HG03432 (cell line): ENCODE measurements around the gene GRAMD2B.
"Not testable (repeated sequence)": the region's sequence is repeated elsewhere in the genome, so short reads cannot be mapped to it uniquely, and the experiment has no call there.

Source experiments
- ATAC-seq: cut with Tn5 transposase; IDR thresholded peaks from one replicate; pipeline ENCODE4 v1.9.1; 2021; ENCODE audit warnings: mild to moderate bottlenecking, moderate library complexity; ENCODE audit not compliant: unreplicated experiment

The GRAMD2B gene

DNA sequence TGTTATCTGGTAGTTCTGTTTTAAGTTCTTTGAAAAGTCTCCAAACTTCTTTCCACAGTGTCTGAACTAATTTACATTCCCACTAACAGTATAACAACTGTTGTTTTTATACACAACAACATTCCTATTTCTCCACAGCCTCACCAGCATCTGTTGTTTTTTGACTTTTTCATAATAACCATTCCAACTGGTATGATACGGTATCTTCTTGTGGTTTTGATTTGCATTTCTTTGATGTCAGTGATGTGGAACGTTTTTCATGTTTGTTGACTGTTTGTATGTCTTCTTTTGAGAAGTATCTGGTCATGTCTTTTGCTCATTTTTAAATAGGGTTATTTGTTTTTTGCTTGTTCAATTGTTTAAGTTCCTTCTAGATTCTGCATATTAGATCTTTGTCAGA is 12.6 kb upstream of the GRAMD2B start:
- ATAC-seq = no peak

DNA sequence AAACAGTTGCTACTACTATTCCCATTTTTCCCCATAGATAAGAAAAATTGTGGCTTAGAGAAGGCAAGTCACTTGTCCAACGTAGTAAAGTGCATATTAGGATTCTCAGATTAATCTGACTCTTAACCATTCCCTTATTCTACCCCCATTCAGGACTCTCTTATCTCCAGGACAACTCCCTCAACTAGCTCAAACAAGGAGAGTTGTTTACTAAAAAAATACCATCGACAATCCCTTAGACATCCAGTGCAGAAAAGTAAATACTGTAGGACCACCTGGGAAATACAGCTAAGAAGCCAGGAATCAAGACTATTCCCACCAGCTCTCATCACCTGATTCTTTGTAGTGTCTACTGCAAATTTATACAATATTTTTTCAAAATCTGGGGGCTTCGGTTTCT is 9.4 kb upstream of the GRAMD2B start:
- ATAC-seq = no peak

DNA sequence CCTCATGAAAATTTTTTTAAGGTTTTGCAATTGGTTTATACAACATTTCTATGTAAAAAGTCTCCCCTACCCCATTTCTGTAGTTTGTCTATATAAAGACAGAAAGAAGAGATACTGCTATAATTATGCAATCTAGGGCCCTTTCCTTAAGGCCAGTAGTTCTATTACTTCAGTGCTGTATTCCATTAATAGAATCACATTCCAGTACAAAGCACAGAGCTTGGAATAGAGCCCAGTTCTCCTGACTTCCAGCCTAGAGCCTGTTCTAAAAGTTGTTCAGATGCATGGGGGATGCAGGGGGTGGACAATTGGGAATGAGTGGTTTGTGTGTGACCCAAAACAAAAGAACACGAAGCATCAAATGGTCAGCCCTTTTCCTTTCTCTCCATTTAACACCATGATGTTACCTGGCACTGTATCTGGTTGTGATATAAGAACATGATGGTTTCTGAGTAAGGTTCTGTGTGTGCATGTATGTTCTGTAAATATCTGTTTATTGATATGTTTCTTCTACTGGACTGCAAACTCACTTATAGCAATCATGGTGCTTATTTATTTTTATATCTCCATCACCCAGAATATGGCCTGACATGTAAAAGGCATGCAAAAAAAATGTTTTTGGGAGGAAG is 8.2 kb upstream of the GRAMD2B start:
- no peak for ATAC-seq

DNA sequence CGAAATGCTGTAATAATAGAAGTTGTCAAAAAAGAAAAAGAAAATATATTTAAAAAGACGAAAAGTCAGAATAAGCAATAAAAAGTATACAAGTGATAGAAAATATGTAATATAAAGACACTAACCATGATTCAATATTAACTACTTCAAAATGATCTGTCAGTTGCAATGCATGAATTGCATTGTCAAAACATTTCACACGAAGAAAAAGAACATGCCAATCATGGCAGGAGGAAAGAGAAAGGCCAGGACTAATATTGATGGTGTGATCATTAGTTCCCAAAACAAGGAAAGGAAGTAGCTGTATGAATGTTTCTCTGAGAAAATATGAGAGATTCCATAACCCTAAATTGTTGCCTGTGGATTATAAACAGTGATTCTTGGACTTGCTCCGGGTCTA is 7.4 kb upstream of the GRAMD2B start:
- no peak for ATAC-seq

DNA sequence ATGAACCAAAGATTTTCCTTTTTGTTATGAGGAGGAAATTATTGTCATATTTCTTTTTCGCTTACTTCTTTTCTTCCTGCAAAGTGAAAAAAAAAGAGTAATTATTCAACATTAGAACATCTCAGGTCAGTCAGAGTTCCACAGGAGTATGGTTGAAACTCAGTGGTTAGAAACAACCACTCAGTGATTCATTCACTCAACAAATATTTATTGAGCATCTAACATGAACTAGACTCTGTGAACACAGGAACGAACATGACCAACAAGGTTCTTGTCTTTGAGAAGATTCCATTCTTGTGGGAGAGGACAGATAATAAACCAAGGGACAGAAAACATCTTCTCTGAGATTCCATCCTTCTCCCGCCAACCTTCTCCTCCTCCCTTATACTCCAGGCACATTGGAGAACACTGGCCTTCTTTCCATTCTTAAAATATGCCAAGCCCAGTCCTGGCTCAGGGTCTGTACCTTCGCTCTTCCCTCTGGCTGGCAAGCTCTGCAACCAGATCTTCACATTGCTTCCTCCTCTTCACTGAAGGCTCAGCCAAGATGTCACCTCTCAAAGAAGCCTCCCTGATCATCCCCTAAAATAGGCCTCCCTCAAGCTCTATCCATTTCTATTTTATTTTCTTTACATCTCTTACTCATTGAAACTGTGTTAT is 6.8 kb upstream of the GRAMD2B start:
- no peak for ATAC-seq

DNA sequence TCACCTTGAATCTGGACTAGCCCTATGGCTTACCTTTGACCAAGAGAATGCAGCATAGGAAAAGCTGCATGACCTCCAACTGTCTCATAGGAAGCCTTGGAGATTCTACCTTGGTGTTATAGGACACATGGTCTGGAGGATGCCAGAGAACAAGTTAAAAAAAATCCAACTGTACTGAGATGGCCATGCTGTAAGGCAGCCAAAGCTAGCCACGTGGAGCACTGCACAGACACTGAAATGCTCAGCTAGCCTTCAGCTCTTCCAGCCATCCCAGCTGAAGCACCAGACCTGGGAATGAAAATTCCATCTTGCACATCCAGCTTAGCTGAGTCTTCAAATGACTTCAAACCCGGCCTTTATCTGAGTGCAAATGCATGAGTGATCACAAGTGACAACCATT is 6.0 kb upstream of the GRAMD2B start:
- ATAC-seq = no peak

DNA sequence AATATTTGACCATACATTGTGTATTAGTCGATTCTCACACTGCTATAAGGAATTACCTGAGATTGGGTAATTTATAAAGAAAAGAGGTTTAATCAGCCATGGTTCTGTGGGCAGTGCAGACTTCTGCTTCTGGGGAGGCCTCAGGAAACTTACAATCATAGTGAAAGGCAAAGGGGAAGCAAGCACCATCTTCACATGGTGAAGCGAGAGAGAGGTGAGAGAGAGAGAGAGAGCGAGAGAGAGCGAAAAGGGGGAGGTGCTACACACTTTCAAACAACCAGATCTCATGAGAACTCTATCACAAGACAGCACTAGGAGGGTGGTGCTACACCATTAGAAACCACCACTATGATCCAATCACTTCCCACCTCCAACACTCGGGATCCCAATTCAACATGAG is 4.1 kb upstream of the GRAMD2B start:
- no peak for ATAC-seq

DNA sequence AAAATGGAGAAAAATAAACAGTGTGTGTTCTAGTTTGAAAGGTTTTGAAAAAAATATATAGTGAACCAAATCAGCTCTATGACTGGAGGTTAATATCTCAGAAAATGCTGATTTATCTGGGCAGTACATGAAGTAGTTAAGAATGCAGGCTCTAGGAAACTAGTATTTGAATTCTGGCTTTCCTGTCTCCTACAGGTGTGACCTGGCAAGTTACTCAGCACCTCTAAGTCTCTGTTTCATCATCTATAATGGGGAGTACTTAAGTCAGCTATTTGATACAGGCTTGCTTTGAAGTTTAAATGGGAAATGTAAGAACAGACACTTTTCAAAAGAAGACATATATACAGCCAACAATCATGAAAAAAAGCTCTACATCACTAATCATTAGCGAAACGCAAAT is 5.2 kb downstream of the GRAMD2B start:
- no peak for ATAC-seq

DNA sequence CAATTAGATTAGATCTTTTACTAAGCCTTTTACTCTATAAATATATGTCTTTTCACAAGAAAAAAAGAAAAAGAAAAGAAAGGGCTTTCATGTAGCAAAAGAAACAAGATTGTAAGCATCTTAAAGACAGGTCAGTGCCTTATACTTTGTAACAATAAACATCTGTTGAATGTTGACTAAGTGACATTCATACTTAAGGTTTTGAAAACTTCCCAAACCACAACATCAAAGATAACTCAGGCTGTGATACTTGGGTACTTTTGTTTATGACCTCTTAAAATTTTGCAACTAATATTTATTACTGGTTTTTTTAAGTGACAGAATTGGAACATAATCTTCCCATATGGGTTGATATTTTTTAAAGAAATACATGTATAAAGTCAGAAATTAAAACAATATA is 7.4 kb downstream of the GRAMD2B start:
- no peak for ATAC-seq

DNA sequence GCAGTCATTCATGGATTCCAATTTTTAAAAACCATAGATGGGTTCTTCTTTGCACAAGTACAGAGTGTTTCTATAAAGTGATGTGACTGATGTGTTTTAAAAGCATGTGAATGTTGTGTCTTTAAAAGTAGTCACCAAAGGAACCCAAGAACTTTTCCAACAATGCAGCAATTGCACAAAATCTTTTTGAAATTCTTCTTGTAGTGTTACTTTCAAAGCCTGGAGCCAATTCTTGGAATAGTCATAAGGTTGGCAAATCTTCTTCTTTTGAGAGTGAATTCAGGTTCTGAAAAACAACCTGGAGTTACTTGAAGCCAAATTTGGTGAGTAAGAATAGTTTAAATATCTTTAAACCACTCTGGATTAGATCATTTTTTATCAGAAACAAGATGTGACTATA is 10.5 kb downstream of the GRAMD2B start:
- no peak for ATAC-seq

DNA sequence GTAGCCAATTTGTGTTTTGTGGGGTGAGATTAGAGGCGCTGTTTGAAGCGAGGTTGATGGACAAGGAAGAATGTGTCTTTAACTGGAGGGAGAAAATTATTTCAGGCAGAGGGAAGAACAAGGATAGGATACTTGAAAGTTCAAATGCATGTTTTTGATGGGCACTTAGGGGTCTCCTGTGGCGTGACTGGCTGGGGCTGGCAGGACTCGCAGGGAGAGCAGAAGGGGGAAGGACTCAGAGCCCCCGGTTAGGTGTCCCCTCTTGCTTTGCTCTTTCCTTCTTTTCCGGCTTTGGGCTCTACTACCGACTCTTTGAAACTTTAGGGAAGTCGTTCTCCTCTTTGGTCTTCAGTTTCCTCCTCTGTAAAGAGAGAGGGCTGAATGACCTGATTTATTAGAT is 12.1 kb downstream of the GRAMD2B start:
- ATAC-seq = no peak

DNA sequence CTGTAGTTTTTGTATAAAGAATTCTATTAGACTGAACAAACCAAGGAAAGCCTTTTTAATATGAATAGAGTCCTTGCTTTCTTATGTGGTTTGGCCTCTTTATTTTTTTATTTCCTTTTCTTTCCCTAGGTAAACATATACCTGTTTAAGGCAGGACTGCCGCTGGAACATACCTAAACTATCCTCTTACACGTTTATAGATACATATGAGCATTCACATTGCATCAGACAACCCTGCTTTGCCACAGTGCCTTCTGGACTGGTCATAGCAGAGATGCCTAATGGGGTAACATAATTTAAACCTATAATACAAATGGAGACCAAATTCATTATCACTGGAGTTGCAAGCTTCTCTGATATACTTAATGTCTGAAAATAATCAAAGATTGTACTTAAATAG is 12.5 kb downstream of the GRAMD2B start:
- no peak for ATAC-seq

DNA sequence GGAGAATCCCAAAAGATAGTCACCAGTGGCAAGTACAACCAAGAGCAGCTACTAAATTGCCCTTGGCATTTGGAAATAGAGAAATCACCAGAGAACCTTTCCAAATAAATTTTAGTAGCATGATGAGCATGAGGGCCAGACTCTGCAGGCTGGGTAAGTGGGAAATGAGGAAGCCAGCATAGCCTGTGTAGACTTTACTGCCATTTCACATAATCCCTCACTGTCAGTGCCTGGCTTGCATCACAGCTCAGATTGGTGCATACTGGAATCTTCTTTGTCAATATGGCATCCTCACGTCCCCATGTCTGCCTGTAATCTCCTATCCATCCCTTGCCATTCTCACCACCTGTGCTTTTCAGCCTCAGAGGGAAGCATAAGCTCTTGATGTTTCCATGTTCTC is 14.5 kb downstream of the GRAMD2B start:
- no peak for ATAC-seq

DNA sequence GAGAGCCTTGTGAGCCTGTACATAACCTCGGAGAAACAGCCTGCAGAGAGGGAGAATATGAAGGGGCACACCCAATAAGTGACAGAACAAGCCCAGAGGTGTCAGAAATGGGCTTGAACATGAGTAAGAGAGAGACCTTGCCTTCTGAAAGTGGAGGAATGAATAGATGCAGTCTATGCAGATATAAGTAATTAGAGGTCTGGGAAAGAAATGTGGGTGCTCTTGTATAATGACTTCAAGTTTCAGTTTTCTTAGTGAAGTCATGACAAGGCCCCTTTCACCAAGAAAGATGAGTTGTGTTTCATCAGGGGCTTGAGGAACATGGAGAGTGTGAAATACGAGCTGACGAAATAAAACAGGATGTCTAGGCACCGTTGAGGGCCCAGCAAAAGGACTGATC is 15.1 kb downstream of the GRAMD2B start:
- ATAC-seq = peak; percentile 91

DNA sequence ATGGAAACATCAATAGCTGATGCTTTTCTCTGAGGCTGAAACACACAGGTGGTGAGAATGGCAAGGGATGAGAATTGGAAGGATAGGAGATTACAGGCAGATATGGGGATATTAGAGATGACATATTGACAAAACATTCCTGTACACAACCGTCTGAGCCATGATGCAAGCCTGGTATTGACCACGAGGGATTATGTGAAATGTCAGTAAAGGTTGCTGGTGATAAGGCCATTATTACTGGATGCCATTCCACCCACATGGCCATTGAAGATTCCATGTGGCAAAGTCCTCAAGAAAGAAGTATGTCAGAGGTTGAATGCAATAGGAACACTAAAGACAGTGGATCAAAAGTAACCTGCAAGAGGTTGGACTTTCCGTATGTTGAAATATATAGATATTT is 15.7 kb downstream of the GRAMD2B start:
- no peak for ATAC-seq

DNA sequence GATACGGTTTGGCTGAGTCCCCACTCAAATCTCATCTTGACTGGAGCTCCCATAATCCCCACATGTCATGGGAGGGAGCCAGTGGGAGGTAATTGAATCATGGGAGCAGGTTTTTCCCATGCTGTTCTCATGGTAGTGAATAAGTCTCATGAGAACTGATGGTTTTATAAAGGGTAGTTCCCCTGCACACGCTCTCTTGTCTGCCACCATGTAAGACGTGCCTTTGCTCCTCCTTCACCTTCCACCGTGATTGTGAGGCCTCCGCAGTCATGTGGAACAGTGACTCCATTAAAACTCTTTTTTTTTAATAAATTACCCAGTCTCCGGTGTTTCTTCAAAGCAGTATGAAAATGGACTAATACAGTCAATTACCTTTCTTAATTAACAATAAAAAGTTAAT is 16.5 kb downstream of the GRAMD2B start:
- ATAC-seq = not testable (repeated sequence)

DNA sequence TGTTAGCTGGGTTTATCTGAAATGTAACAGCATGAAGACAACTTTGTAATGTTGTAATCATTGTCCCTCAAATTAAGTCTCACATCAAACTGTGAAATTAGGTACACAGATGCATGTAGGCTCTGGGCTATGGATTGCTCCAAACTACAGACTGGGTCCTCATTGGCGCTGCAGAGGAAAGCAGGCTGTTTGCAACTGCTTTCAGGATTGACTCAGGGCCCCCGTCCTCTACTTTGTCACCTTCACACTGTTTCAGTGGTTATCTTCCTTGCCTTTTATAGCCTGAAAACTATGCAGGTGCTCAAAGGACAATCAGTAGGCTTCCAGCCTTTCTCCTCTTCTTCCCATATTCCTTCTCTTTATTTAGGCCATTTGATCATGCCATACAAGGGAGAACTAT is 18.0 kb downstream of the GRAMD2B start:
- ATAC-seq = no peak

DNA sequence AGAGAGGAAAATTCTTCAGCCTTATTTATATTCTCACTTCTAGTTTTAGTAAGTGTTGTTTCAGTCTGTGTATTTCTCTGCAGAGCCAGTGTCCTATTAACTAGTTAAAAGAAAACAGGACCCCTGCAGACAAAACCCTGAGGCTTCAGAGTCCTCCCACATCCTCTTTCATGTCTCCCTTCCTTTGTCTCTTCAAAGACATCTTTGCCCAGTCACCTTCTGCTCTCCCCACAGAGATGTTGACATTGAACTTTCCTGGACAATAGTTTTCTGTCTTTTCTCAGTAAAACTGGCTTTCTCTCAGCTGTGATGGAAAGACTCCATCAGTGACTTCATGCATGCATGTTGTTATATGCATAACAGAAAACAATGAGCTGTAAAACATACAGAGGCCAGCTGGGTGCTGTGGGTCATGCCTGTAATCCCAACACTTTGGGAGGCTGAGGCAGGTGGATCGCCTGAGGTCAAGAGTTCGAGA is 20.2 kb downstream of the GRAMD2B start:
- ATAC-seq = peak; percentile 91

DNA sequence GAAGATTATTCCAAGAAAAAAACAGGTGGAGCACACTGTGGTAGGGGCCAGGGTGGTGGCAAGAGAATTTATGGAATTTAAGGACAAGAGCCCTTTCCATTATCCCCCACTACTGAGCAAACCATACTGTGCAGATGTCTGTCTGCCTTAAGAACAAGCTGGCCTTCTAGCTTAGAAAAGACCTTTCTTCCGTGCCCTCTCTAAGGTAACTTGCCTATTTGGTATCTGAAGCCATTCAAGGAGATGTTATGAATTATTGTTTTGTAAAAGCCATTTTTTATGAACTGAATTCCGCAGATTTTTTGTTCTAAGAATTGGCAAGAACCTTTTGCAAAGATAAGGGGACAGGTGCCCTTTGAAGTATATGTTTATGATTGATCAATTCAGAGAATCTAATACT is 20.9 kb downstream of the GRAMD2B start:
- ATAC-seq = no peak

DNA sequence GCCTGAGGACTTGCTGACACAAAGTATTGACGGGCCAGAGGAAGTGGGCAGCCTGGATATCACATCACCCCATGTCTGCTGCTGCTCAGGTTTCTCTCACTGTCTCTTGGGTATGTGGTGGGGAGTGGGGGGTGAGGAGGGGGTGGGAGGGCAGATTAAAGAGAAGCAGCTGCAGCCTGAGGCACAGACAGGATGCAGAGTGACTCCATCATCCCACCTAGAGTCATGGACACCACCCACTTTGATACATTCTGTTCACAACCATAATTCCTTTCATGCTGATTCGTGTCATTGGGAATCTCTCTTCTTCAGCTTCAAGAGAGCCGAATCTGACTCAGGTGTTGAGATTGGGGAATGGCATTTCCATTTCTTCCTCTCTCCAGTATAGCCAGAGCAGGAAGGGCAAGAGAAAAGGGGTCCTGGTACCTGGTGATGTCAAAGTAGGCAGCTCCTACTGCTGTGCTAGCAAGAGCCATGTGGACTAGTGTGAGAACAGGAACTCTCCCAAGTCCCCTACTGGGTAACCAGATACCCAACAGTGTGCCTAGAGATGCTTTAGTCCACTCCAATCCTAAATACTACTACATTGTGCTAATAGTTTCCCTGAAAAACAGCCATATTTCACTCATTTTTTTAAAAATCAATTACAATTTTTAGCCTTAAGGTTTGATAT is 22.4 kb downstream of the GRAMD2B start:
- no peak for ATAC-seq

DNA sequence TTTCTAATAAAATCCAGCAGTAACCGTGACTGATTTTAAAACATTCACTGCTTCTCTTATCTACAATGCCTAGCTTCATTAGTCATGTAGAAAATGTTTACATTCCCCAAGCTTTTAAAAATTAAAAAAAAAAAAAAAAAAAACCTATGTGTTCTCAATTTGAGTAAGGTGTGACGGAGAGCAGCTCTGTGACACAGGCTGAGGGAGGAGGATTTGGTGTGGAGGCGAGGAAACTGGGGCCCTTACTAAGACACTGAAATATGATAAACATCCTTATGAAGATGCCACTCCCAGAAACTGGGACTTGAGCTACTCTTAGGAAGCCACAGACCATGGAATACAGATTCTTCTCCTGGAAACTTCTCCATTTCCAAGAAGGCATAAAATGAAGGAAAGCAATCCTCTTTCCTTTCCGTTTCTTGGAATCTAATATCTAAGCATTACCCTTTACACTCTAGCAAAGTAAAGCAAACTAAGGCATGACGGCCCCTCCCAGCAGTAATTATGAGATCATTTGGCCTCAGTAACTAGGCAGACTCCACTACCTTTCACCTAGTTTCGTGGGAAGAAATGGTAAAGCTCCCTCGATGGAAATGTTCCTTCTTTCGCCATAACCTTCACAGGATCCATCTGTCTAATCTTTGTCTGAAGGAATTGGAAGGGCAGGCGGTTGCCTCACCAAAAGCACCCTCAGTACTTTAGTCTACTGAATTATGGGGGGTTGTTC is 23.5 kb downstream of the GRAMD2B start:
- ATAC-seq = peak; percentile 38

DNA sequence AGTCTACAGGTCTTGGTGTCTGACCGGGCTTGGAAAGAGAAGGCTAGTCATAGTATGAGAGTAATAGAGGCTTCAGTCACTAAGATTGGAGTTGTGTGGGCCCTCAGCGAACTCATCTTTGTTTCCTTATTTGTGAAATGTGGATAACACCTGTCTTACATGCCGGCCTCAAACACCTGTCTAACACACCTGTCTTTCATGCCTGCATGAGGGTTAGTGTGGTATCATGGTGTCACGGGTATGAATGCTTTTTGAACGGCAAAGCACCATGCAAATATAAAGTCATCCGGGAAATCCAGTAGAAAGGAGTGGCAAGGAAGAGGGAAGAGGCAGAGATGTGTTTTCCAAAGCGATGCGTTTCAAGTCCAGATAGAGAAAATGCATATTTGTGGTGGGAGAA is 25.5 kb downstream of the GRAMD2B start:
- ATAC-seq = no peak
